ELR (cell line): ENCODE results near the gene CREB3L4.
A peak's percentile ranks its signal among the peaks of the same experiment; 100 is the strongest.

Experiments
- DNase-seq: peaks from one replicate; pipeline ENCODE4 v3.0.0-alpha.2; 2015; ENCODE audit warnings: low read depth

CREB3L4 gene

GRCh38 chr1:153967107-153967999 is at the start of gene CREB3L4:
CREB3L4 (plus strand) TSS chr1:153967902; CDS start chr1:153968526, 624 bp downstream.
- peak; percentile 98 for DNase-seq

DNA sequence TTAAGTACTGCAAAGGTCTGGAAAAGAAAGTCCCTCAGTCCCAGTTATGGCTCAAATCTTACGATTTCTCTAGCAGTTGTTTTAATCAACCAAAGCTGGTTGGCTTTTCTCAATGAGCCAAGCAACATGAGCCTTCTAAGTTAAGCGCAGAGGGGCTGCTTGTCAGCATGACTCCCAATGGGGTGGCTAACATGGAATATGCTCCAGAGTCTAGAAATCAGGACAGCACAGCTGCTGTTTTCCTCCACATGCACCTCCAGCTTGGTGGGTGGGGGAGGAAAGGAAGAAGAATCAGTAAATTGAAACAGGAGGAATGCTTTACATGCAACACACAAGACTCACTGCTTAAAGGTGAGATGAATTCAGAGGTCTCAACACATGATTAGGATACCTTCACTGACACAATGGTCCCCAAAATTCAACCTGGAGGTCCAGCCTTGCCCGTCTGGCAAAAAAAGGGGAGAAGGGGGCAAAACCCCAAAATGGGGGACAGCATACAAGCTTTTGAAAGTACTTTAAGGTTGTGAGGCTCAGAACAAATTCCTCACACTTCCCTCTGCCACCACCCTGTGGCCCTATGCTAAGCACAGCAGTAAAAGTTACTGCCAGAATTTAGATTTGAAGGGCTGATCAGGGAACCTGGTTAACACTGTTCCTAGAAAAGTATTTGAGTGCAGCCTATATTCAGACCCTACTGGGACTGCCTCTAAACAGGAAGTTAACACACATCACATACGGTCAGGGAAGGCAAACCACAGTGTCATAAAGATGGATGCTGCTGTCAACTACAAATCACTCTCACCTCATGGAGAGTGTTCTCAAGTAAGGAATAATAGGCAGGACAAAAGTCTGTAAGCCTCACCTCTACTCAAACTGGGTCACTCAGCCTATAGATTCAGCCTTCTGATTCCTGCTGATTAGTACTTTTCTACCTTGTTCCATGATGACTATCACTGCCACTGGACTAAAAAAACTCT is 47.5 kb upstream of the CREB3L4 start:
- DNase-seq, result peak; percentile 50

DNA sequence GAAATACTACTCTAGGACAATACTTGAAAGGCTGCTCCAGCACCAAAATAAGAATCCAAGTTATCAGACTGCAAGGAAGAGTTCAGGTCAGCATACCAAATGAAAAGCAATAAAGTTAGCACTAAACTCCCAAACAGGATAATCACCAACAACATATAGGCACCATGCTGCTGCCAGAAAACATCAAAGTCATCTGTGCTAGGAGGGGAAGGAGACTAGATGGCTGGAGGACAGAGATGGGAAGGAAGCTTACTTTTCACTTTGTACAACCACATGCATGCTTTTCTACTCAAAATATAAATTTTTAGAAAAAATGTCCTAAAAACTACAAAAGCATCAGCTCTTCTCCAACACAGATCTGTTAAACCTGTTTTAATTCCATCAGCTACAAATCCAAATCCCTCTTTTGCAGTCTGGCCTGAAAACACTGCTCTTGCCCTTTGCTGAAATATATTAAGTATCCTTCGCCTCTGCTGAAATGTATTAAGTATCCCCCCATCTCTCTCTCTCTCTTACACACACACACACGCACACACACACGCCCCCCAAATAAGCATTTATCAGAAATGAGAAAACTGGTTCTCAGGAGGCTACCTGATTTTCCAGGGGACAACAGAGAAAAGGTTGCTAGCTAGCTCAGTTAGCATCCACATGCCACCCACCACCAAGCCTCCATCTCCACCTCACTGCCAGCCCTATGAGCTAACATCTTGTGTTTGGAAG is 46.5 kb upstream of the CREB3L4 start:
- DNase-seq, result no peak

DNA sequence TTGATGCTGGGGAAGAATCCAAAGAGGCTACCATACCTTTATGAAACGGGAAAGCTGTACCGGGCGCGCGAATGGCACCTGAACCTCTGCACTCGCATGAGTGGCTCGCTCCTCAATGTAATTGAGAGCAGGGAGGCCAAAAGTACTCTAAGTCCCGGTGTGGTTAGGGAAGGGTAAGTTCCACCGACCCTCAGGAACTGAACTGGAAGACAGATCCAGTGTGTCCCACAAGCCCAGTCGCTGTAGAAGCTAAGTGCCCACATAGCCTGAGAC is 46.0 kb upstream of the CREB3L4 start:
- peak; percentile 36 for DNase-seq

DNA sequence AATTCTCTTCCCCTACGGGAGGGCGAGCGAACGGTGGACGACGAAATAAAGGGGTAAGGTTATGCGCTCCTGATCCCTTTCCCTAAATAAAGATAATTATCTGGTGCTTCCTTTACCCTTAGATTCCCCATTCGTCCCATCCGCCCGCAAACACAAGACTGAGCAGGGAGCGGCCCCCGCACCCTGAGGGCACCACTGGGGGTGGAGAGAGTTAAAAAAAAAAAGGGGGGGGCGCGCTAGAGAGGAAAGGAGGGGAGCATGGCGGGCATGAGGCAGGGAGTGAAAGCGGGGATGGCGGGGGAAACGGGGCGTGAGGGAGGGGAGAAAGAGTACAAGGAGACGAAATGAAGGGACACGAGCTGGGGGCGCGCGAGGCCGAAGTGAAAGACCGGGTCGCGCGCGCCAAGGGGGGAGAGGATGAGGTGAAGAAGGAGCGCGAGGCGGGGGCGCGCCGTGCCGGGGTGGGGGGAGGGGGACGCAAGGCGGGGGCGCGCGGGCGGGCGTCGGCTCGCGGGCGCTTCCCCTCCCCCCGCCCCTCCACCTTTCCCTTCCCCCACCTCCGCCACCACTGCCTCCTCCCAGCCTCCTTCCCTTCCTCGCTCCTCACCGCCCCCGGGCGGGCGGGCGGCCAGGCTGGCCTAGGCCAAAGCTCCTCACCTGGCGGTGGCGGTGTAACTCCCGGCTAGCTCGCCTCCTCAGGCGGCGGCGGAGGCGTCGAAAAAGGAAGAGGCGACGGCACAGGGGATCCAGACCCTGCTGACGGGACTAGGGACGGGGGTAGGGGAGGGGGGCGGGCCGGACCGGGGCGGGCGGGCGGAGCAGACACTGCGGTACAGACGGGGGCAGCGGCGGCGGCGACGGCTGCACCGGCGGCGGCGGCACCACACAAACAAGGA is 45.4 kb upstream of the CREB3L4 start:
- DNase-seq, result peak; percentile 67

- DNase-seq, result peak; percentile 100
Observed at GRCh38 chr1:153922972-153923925, 44.5 kb upstream of the CREB3L4 start, which contains the start of gene GATAD2B. GATAD2B (minus strand) TSS chr1:153922972; CDS start chr1:153828347, 94,625 bp downstream.

DNA sequence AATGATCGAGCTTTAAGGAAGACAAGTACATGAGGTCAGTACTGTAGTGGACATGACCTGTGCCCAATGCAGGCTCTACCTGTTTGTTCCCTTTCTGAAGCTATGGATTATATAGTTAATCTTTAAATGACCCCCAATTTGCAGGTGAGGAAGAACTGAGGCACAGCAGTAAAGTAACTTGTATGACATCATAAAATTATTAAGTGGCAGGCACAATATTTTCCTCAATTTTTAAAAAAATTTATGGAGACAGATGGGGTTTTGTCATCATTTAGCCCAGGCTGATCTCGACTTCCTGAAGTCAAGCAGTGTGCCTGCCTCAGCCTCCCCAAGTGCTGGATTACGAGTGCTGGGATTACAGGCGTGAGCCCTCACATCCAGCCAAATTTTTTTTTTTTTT is 41.3 kb upstream of the CREB3L4 start:
- DNase-seq, result no peak

GRCh38 chr1:153928245-153928644 is 39.5 kb upstream of the CREB3L4 start:
- DNase-seq, result no peak

DNA sequence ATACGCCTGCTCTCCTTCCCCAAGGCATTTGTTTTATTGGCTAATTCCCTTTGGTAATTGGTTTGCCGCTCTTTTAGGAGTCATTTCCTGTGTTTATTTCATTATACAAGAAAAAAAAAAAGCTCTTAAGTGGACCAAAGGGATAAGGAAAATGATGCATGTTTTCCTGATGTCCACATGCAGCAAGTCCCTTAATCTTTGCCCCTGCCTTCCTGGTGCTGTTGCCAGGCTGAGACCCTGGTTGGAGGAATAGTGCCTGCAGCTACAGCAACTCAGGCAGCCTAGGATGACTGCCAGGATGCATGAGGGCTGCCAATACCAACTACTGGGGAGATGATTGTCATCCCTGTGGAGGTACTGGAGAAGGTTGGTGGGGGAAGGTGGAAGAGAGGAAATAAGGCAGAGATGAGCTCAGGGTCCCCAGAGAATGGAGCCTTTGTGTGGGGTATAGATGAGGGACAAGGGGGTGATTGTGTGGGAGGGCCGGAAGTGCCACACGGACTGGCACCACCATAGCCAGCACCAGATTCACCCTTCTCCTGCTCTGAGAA is 38.8 kb upstream of the CREB3L4 start:
- peak; percentile 78 for DNase-seq

DNA sequence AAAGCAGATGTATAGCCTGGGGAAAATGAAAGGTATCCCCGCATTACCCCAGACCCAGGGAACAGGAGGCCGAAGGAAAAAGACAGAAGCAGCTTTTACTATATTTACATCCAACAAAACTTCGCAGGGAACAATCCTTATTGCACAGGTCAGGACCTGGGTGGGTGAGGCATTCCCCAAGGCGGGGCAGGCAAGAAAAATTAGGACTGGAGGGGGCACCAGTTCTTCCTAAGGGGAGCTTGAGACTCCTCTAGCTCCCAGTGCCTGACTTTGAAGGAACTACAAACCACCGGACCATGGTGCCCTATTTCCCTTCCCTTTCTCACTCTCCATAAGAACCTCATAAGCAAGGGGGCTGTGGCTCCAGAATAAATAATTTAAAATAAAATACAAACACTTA is 38.3 kb upstream of the CREB3L4 start:
- DNase-seq, result no peak

GRCh38 chr1:153929981-153930948 is 37.4 kb upstream of the CREB3L4 start:
- no peak for DNase-seq

DNA sequence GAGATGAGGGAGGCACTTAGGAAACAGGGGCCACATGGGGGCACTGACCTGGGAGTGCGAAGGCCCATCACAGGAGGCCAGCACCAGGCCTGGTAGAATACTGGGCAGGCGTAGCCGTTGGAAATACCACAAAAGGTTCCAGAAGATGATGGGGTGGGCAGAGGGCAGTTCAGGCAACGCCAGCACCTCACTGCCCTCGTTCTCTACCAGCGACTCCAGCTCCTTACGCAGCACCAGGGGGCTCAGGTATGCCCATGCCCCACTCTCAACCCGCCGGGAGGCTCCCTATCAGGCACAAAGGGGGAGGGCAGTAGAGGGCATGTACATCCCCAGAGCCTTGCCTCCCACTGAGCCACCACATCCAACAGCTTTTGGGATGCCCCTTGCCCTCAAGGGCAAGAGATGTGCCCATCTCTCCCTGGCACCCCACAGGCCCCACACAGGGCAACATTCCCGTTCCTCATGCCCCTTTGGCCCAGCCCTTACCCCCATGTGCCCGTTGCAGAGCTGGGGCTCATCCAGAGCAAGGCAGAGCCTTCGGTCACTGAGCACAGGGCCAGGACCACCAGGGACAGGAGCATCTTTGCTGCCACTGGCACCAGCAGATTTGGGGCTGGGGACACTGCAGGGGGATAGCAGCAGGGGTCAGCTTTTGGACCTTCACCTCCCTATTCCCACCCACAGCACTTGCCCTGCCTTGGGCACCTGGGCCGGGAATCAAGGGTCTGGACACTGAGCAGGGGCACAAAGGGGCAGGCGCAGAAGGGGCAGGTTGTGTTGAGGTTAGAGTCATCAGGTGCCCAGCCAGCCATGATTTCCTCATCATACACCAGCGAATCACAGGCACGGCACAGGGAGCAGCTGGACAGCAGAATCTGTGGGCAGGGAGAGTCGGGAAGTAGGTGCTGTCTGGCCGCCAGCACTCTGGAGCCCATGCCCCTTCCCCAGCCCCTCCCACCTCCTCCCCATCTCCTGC is 35.3 kb upstream of the CREB3L4 start:
- DNase-seq, result no peak

GRCh38 chr1:153933430-153933829 is 34.3 kb upstream of the CREB3L4 start:
- no peak for DNase-seq

GRCh38 chr1:153933955-153934354 is 33.7 kb upstream of the CREB3L4 start:
- DNase-seq, result no peak

DNA sequence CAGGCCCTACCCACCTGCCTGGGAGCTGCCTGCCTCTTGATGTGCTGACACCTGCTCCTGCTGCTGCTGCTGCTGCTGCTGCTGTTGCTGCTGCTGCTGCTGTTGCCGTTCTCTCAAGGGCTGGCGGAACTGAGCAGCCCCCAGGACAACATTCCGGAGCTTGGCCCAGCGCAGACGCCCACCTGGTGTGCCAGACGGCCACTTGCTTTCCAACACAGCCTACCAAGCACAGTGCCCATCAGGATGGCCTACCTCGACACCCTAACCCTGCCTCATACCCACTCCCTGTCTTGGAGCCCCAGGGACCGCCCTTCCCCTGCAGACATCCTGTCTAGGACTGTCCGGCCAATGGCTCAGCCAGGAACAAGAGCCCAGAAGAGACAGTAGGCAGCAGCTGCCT is 33.0 kb upstream of the CREB3L4 start:
- no peak for DNase-seq

GRCh38 chr1:153936011-153936802 is 31.5 kb upstream of the CREB3L4 start:
- DNase-seq, result no peak
